OCI-LY7 (cell line): ENCODE measurements around the gene CFAP107. TPM values are rescaled to one million over a fixed set of nuclear protein-coding genes. Genes with fewer than 3 reads are reported as not detected.
"Not testable (repeated sequence)": the region's sequence is repeated elsewhere in the genome, so short reads cannot be mapped to it uniquely, and the experiment has no call there.

Experiments
- BruUV-seq: library from RNA; stranded (reverse); fragments of 400-500 nt; replicated peaks from 2 replicates; lab custom pipeline; 2021; lab: Mats Ljungman, UMichigan
- CTCF ChIA-PET: fragments of 300-600 bp; sonication (Branson Sonifier 250); formaldehyde crosslinking; loops from one replicate; lab custom pipeline; 2022; ENCODE audit warnings: antibody characterized with exemption; ENCODE audit not compliant: unreplicated experiment; lab: Charles Lee
- POLR2A ChIA-PET: fragments of 300-600 bp; sonication (Branson Sonifier 250); formaldehyde crosslinking; loops from one replicate; lab custom pipeline; 2022; ENCODE audit warnings: antibody characterized with exemption; lab: Charles Lee
- DNase-seq: peaks from one replicate; pipeline ENCODE4 v3.0.0-alpha.2; 2015; ENCODE audit warnings: low spot score
- H2AFZ ChIP-seq: fragments of 200-600 bp; sonication (generic), shearing (Covaris generic); 2 replicates; pipeline ENCODE4 v1.6.1; 2014; ENCODE audit warnings: mild to moderate bottlenecking, antibody characterized with exemption, low read length, moderate library complexity
- H3K27ac ChIP-seq: fragments of 200-600 bp; sonication (generic); 2 replicates; pipeline ENCODE4 v1.5.1; 2014; ENCODE audit warnings: mixed run types, low read depth, mild to moderate bottlenecking, moderate library complexity, low read length, inconsistent platforms; ENCODE audit not compliant: poor library complexity, severe bottlenecking
- H3K36me3 ChIP-seq: fragments of 200-600 bp; sonication (generic); 2 replicates; pipeline ENCODE4 v1.6.1; 2014; ENCODE audit warnings: mild to moderate bottlenecking, antibody characterized with exemption, low read length, moderate library complexity, mixed read lengths; ENCODE audit not compliant: insufficient read depth
- H3K4me1 ChIP-seq: fragments of 200-600 bp; sonication (generic); 2 replicates; pipeline ENCODE4 v1.5.1; 2014; ENCODE audit warnings: mild to moderate bottlenecking, low read length; ENCODE audit not compliant: insufficient read depth, poor library complexity, severe bottlenecking
- H3K4me2 ChIP-seq: fragments of 200-600 bp; sonication (generic); 2 replicates; pipeline ENCODE4 v1.6.1; 2014; ENCODE audit warnings: mild to moderate bottlenecking, low read length
- H3K4me3 ChIP-seq: fragments of 200-600 bp; sonication (generic); 2 replicates; pipeline ENCODE4 v1.5.1; 2014; ENCODE audit warnings: mild to moderate bottlenecking, low read depth, low read length; ENCODE audit not compliant: poor library complexity, severe bottlenecking
- H3K79me2 ChIP-seq: fragments of 200-600 bp; sonication (generic); 2 replicates; pipeline ENCODE4 v1.6.1; 2016; ENCODE audit warnings: low read depth, mild to moderate bottlenecking, low read length, moderate library complexity, mixed read lengths; ENCODE audit not compliant: insufficient read depth
- H3K9me2 ChIP-seq: fragments of 200-600 bp; sonication (generic); 2 replicates; pipeline ENCODE4 v1.6.1; 2016; ENCODE audit warnings: mild to moderate bottlenecking, low read length, mixed read lengths; ENCODE audit not compliant: insufficient read depth
- H3K9me3 ChIP-seq: fragments of 200-600 bp; sonication (generic); 2 replicates; pipeline ENCODE4 v1.6.1; 2014; ENCODE audit warnings: mild to moderate bottlenecking, mixed run types, low read length, mixed read lengths
- H4K20me1 ChIP-seq: fragments of 200-600 bp; sonication (generic); 2 replicates; pipeline ENCODE4 v1.6.1; 2014; ENCODE audit warnings: mild to moderate bottlenecking, antibody characterized with exemption, low read length, moderate library complexity, mixed read lengths; ENCODE audit not compliant: insufficient read depth
- CTCF ChIP-seq: fragments of 200-600 bp; sonication (generic); conservative IDR thresholded peaks from 2 replicates; pipeline ENCODE4 v1.5.1; 2014; ENCODE audit warnings: mild to moderate bottlenecking, antibody characterized with exemption, low read length, moderate library complexity, mixed read lengths
- EZH2phosphoT487 ChIP-seq: fragments of 200-600 bp; sonication (generic); IDR thresholded peaks from 2 replicates; pipeline ENCODE4 v1.6.1; 2018; ENCODE audit warnings: low read depth, borderline replicate concordance, mild to moderate bottlenecking, mixed run types, antibody characterized with exemption, low read length, moderate library complexity, mixed read lengths
- intact Hi-C: fragments of 100-400 bp; cut with micrococcal nuclease; formaldehyde crosslinking; loops from one replicate; pipeline ENCODE4 v1.10.0; 2022; ENCODE audit not compliant: unreplicated experiment
- total RNA-seq, 2 experiments: library from RNA; depleted of rRNA in 1 of 2; stranded (reverse); fragments of >200 nt in 1 of 2; shearing (Covaris generic) in 1 of 2; gene quantifications; 2 replicates each; pipeline ENCODE4 v1.2.3, GENCODE V29; 2014 to 2022

The CFAP107 gene
- total RNA-seq, 2 experiments from 2014 or later, result not detected

GRCh38 chr1:12778061-12778460 is 32.1 kb downstream of the CFAP107 start:
- ChIA-PET POLR2A (no interaction called here), CTCF (no interaction called here)
- Histone ChIP-seq H4K20me1 (no peaks in the 10 kb centered on the region), H3K4me1 (no peaks in the 10 kb centered on the region), H2AFZ (no peak overlapping the region), H3K4me2 (no peak overlapping the region), H3K79me2 (no peaks in the 10 kb centered on the region), H3K9me3 (no peaks in the 10 kb centered on the region), H3K9me2 (no peaks in the 10 kb centered on the region), H3K36me3 (no peaks in the 10 kb centered on the region), H3K27ac (no peak overlapping the region), H3K4me3 (no peak overlapping the region)
- no TSS peak for BruUV-seq
- intact Hi-C loops, result no loop called here
- no peak for DNase-seq
- TF ChIP-seq EZH2phosphoT487 (no peak), CTCF (no peak)

GRCh38 chr1:12778907-12779306 is 32.9 kb downstream of the CFAP107 start:
- Histone ChIP-seq H3K79me2 (no peaks in the 10 kb centered on the region), H3K36me3 (no peaks in the 10 kb centered on the region), H3K4me1 (no peaks in the 10 kb centered on the region), H4K20me1 (no peaks in the 10 kb centered on the region), H3K4me3 (no peak overlapping the region), H2AFZ (no peak overlapping the region), H3K4me2 (no peak overlapping the region), H3K27ac (no peak overlapping the region), H3K9me3 (no peaks in the 10 kb centered on the region), H3K9me2 (no peaks in the 10 kb centered on the region)
- no peak for DNase-seq
- intact Hi-C loops, result no loop called here
- no TSS peak for BruUV-seq
- TF ChIP-seq EZH2phosphoT487 (no peak), CTCF (no peak)
- POLR2A ChIA-PET, result no interaction called here
- CTCF ChIA-PET, result no interaction called here

- DNase-seq, H3K9me2 ChIP-seq, H3K4me3 ChIP-seq, H3K36me3 ChIP-seq, H3K4me1 ChIP-seq, H3K9me3 ChIP-seq, intact Hi-C loops, H3K4me2 ChIP-seq, H3K79me2 ChIP-seq, CTCF ChIA-PET, BruUV-seq, H2AFZ ChIP-seq, H4K20me1 ChIP-seq, POLR2A ChIA-PET, H3K27ac ChIP-seq: not testable (repeated sequence)
Observed at GRCh38 chr1:12781488-12781887, 35.5 kb downstream of the CFAP107 start.
